Measurements from ENCODE around the gene PTPN9.
"Not testable (repeated sequence)": the region's sequence is repeated elsewhere in the genome, so short reads cannot be mapped to it uniquely, and the experiment has no call there.

Gene PTPN9

DNA sequence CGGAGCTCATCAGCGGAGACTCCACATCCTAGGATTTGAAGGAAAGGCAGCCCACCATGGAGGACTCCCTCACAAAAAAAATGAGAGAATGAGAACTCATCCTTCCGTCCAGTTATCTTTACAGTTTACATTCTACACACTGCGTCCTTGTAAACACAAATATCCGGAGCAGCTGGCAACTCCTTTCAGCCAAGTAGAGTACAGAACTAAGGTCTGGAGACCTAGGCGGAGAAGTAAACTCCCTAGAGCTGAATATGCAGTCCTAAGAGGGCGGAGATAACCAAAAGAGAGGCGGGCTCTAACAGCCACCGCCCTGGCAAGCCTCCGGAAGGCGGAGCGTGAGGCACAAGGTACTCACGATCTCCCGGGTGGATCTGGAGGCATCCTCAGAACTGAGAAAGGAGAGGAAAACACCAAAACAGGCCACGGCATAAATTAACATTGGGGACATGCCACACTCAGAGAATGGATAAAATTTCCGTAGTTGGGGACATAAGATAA, 126.7 kb downstream of the PTPN9 start:
- DNase-seq, result peak; percentile 86 to 89

DNA sequence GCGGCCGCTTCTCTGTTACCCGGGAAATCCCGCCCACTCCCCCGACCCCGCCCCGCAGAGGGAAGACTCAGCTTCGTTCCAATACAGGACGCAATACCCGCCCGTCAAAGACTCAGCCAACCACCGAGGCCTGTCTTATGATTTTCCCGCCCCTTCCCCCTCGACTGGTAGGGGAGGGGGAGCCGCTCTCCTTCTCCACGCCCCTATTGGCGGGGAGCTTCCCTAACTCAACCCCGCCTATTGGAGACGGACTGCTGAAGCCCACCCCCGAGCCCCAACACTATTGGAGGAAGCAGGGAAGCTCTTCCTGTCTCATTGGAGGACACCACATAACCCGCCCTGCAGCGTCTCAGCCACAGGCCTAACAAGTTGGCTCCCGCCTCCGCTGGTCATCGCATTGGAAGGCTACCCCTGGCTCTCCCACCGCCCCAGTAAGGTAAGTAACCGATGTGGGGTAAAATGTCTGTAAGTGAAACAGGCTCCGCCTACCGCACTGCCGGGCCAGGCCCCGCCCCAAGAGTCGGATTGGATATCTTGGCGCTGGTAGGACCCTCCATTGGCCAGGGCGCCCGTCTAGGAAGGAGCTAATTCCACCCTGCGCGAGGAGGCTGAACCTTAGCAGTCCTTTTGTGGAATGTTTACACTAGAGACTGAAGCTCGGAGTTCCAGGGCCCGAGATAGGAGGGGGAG, 127.3 kb downstream of the PTPN9 start, which contains the start of gene SIN3A:
Gene SIN3A, minus strand, starts transcription at position 17 of the 690 bp plus-strand sequence. CDS start 21,315 bp downstream, outside the sequence.
- peak; percentile 100 for DNase-seq

DNA sequence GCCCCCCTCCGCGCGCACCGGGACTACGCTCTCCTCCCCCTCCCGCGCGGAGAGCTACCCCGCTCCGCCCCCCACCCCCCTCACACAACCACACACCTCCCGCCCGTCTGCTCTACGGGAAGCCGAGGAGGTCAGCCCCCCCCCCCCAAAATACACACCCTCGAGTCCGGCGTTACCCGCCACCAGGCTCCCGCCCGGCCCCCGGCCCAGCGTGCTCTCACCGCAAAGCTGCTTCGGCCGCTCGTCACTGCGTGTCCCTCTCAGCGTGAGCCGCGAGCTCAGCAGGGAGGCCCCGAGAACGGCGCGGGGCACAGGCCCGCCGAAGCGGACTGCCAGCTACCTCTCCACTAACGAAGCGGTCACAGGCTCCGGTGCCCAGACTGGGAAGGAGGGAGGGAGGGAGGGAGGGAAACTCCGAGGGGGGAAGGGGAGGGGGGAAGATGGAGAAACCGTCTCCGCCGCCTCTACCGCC, 127.9 kb downstream of the PTPN9 start:
- no peak for DNase-seq

GRCh38 chr15:75450307-75451201, 128.6 kb downstream of the PTPN9 start:
- peak; percentile 95 to 97 for DNase-seq

- no peak for DNase-seq
Observed at GRCh38 chr15:75449585-75450306, 129.4 kb downstream of the PTPN9 start.

GRCh38 chr15:75448171-75448570, 130.9 kb downstream of the PTPN9 start:
- DNase-seq, result not testable (repeated sequence)

DNA sequence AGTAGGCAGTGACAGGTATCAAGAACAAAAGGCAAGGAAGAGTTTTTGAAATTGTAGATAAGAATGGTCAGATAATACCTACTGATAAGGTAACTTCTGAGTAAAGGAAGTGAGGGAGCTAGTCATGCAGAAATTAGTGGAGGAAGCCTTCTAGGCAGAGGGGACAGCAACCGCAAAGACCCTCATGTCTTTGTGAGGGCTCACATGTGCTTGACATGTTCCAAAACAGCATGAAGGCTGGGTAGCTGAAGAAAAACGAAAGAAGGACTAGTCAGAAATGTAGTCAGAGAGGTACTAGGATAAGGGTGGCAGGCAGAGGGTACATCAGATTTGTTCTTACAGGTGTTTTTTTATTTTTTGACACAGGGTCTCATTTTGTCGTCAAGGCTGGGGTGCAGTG, 133.0 kb downstream of the PTPN9 start:
- DNase-seq, result no peak

DNA sequence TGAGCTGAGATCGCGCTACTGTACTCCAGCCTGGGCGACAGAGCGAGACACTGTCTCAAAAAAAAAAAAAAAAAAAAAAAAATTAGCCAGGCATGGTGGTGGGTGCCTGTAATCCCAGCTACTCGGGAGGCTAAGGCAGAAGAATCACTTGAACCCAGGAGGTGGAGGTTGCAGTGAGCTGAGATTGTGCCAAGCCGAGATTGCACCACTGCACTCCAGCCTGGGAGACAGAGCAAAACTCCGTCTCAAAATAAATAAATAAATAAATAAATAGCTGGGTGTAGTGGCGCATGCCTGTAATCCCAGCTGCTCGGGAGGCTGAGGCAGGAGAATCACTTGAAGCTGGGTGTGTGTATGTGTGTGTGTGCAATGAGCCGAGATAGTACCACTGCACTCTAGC, 133.8 kb downstream of the PTPN9 start:
- not testable (repeated sequence) for DNase-seq

DNA sequence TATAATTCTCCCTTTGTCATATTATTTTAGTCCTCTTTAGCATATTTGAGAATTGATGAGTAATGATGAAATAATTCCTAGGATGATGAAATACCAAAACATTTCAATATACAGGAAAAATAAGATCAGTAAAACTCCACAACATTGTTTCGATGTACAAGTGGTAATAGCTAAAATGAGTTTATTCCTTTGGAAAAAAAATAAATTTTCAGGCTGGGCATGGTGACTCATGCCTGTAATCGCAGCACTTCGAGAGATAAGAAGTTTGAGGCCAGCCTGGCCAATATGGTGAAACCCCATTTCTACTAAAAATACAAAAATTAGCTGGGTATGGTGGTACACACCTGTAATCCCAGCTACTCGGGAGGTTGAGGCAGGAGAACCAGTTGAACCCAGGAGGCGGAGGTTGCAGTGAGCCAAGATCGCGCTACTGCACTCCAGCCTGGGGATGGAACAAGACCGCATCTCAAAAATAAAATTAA, 135.1 kb downstream of the PTPN9 start:
- not testable (repeated sequence) for DNase-seq

DNA sequence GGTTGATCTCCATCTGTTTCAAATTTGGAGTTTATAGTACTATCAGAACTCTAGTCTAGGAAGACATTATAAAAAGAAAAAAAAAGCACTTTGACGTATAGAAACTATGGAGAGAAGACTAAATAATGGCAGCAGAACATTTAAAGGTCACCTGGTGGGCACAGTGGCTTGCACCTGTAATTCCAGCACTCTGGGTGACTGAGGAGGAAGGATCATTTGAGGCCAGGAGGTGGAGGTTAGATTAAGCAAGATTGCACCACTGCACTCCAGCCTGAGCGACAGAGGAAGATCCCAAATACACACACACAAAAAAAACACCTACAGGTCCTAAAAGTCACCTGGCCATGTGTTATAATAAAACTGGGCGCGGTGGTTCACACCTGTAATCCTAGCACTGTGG, 141.4 kb downstream of the PTPN9 start:
- no peak for DNase-seq

DNA sequence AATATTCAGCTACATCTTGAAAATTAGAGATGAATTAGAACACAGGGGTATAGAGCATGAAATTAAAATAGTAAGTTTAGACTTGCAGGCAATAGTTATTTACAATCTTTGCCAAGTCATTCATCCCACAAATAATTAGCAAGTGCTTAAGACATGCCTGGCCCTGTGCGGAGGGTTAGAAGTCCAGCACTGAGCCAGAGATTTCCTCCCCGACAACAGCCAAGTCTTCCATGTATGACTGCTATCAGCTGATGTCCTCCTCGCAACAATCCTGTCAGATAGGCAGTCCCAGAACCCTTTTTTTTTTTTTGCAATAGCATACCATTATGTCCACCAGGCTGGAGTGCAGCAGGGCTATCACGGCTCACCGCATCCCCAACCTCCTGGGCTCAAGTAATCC, 142.2 kb downstream of the PTPN9 start:
- DNase-seq, result no peak

GRCh38 chr15:75431682-75432081, 147.4 kb downstream of the PTPN9 start:
- DNase-seq, result no peak

DNA sequence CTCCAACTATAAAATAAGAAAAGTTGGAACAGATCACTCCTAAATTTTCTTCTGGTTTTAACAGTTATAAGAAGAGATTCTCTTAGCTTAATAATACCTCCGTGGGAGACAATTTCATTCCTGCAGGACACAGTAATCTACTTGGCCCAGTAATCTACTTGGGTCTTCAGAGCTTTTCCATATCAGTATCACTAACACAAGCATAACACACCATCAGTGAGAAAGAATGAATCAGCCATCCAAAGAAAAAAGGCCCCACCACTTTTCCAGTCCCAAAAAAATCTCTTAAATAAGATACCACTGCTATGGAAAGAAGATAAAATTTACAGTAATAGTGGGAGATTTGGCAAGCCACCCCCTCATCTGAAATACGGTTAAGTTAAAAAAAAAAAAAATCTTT, 147.8 kb downstream of the PTPN9 start:
- DNase-seq, result no peak

GRCh38 chr15:75430259-75430658, 148.9 kb downstream of the PTPN9 start:
- no peak for DNase-seq

DNA sequence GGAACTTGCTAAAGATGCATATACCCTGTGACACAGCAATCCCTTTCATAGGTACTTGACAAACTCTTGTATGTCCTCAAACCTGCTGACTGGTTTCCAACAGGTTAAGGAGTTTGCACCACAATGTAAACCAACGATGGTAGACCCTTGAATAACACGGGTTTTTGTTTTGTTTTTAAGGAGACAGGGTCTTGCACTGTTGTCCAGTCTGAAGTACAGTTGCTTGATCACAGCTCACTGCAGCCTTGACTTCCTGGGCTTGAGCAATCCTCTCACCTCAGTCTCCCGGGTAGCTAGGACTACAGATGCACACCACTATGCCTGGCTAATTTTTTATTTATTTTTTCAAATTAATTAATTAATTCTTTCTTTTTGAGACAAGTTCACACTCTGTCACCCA, 151.0 kb downstream of the PTPN9 start:
- no peak for DNase-seq

DNA sequence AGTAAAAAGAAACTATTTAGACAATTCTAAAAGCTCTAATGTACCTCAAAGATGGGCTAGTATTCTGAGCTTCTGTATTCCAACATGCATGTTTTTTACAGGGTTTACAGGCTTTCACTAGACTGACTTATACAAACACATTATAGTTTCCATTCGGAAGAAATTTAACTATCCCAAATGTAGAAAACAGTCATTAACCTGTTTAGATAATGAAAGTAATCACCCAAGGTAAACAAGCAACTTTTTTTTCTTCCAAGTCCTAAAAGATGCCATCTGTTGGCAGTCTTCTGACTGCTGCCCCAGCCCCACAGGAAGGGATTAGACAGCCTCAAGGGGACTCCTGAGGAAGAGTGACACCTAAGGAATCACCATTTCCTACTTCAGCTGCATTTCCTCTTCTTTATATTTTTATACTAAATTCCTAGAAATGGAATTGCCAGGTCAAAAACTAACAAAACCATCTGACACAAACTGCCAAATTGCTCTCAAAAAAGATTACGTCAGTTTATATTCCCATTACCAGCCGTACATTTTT, 153.1 kb downstream of the PTPN9 start:
- DNase-seq, result no peak

- DNase-seq, result no peak
Observed at GRCh38 chr15:75422554-75422953, 156.6 kb downstream of the PTPN9 start.

GRCh38 chr15:75420698-75421097, 158.4 kb downstream of the PTPN9 start:
- DNase-seq, result no peak

DNA sequence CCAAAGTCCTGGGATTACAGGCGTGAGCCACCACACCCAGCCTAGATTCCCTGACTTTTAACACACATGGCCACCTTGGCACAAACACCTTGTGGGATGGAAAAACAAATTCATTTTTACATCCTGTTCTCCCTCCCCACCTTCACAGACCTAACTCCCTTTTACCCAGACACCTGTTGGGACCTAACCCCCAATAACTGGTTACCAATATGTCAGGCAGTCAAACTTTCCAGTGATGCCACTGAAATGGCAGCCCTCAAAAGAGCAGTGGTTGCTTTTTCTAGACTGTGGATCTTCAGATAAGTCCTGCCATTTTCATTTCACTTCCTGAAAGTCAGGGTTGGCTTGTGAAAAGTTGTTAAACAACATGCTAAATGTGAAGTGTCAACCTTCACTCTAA, 162.5 kb downstream of the PTPN9 start:
- no peak for DNase-seq
